Activated naive CD8-positive, alpha-beta T cell treated with anti-CD3 and anti-CD28 coated beads, Interleukin-2, amount 10 ng/mL, durations not matched to agents 7 days and 5 days (primary cell): ENCODE measurements around the gene SCAF1. TPM values are rescaled to one million over a fixed set of nuclear protein-coding genes. Genes with fewer than 3 reads are reported as not detected.

ENCODE experiments used
- ATAC-seq: fragments of 150-1000 bp; cut with Tn5 transposase; one replicate; pipeline ENCODE4 v1.10.0; 2021; ENCODE audit warnings: low read depth, moderate library complexity
- POLR2A ChIA-PET: fragments of 350-600 bp; sonication (Branson Sonifier 250); formaldehyde crosslinking; loops from one replicate; lab custom pipeline; 2021; ENCODE audit warnings: antibody characterized with exemption; lab: Charles Lee
- DNase-seq: peaks from one replicate; pipeline ENCODE4 v3.0.0; 2021
- H3K27ac Mint-ChIP-seq: one replicate; pipeline ENCODE4 v1.8.0; 2022; ENCODE audit warnings: mild to moderate bottlenecking, mixed read lengths
- H3K27me3 Mint-ChIP-seq: one replicate; pipeline ENCODE4 v1.8.0; 2022; ENCODE audit warnings: mild to moderate bottlenecking, moderate library complexity, mixed read lengths
- H3K36me3 Mint-ChIP-seq: one replicate; pipeline ENCODE4 v1.8.0; 2021; ENCODE audit warnings: mild to moderate bottlenecking, mixed read lengths
- H3K4me1 Mint-ChIP-seq: one replicate; pipeline ENCODE4 v1.8.0; 2021; ENCODE audit warnings: mixed read lengths
- H3K4me3 Mint-ChIP-seq: one replicate; pipeline ENCODE4 v1.8.0; 2022; ENCODE audit warnings: mild to moderate bottlenecking, moderate library complexity, mixed read lengths
- H3K9me3 Mint-ChIP-seq: one replicate; pipeline ENCODE4 v1.8.0; 2021; ENCODE audit warnings: mixed read lengths
- total RNA-seq, 2 experiments: library from RNA; stranded (reverse); gene quantifications; one replicate each; pipeline ENCODE4 v1.2.3, GENCODE V29; 2021

Gene SCAF1
- total RNA-seq, 2 experiments from 2014 or later, result 64.7 to 66.9 TPM

- ATAC-seq, result no peak
- Mint-ChIP-seq H3K9me3 (no peaks in the 10 kb centered on the region), H3K36me3 (peaks cover 8% of the 10 kb centered on the region), H3K27me3 (no peaks in the 10 kb centered on the region), H3K4me3 (no peak overlapping the region), H3K4me1 (peaks cover 5% of the 10 kb centered on the region), H3K27ac (no peak overlapping the region)
- DNase-seq, result no peak
- POLR2A ChIA-PET, result interaction anchor here (1.4 kb wide), 1 partner anchor 9 kb away, joined by 6 read pairs; no protein-coding TSS in a partner anchor
These were observed 16.1 kb downstream of the SCAF1 start for GRCh38 chr19:49658139-49658517.

- POLR2A ChIA-PET, result interaction anchor here (1.4 kb wide), 1 partner anchor 10 kb away, joined by 6 read pairs; no protein-coding TSS in a partner anchor
- DNase-seq, result no peak
- H3K27me3 Mint-ChIP-seq, result no peaks in the 10 kb centered on the region
These were observed 16.8 kb downstream of the SCAF1 start for GRCh38 chr19:49658566-49659442.

GRCh38 chr19:49660338-49660961 is 18.4 kb downstream of the SCAF1 start:
- Mint-ChIP-seq H3K27ac (no peak overlapping the region), H3K4me1 (peaks cover 13% of the 10 kb centered on the region), H3K36me3 (peaks cover 8% of the 10 kb centered on the region), H3K4me3 (no peak overlapping the region), H3K27me3 (no peaks in the 10 kb centered on the region), H3K9me3 (no peaks in the 10 kb centered on the region)
- no peak for ATAC-seq
- POLR2A ChIA-PET, result interaction anchor here (1.0 to 1.3 kb wide), 3 partner anchors 12 to 20 kb away, joined by 3 to 5 read pairs (median 3); no protein-coding TSS in a partner anchor
- no peak for DNase-seq

More at GRCh38 chr19:49658566-49659442, 16.8 kb downstream of the SCAF1 start:
- peaks cover 6% of the 10 kb centered on the region for H3K4me1 Mint-ChIP-seq
- peaks cover 8% of the 10 kb centered on the region for H3K36me3 Mint-ChIP-seq
- ATAC-seq, result no peak
- no peaks in the 10 kb centered on the region for H3K9me3 Mint-ChIP-seq
- H3K27ac Mint-ChIP-seq, result no peak overlapping the region
- H3K4me3 Mint-ChIP-seq, result no peak overlapping the region

DNA sequence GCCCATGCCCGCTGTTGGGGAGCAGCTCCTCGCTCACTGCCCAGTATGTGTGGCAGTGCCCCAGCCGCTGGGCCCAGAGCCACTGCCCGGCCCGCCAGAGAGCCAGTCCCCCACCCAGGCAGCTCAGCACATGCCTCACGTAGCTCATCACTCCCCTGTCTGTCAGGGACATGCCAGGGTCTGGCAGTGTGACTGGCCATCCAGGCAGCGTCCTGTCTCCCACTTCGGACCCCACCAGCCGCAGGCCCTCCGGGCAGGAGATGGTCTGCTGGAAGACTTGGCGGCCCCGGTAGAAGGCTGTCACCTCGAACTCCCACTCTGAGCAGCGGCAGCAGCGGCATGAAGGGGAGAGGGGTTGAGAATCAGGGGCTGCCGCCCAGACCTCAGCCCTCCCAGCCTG is 20.0 kb downstream of the SCAF1 start:
- H3K27me3 Mint-ChIP-seq, result no peaks in the 10 kb centered on the region
- ATAC-seq, result no peak
- DNase-seq, result no peak
- H3K4me3 Mint-ChIP-seq, result no peak overlapping the region
- peaks cover 5% of the 10 kb centered on the region for H3K36me3 Mint-ChIP-seq
- peaks cover 17% of the 10 kb centered on the region for H3K4me1 Mint-ChIP-seq
- POLR2A ChIA-PET, result interaction anchor here (1.3 to 3.9 kb wide), 2 partner anchors 19 to 21 kb away, joined by 3 to 46 read pairs; partner anchors contain the start of genes RRAS and SCAF1
- H3K27ac Mint-ChIP-seq, result no peak overlapping the region
- no peaks in the 10 kb centered on the region for H3K9me3 Mint-ChIP-seq

DNA sequence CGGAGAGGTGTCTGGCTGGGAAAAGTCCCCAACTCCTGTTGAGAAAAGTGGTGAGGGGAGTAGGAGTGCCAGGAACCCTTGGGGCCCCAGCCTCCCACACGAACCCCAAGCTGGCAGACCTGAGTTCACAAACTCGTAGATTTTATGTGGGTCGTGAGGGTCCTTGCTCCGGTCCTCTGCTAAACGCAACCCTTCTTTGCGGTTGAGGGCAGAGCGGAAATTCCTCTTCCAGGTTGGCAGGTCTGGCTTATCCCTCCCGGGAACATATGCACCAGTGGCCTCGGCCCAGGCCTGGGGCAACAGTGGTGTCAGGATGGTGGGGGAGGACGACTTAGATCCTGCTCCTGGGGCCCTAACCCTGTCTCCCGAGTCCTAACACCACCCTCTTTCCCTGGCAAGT is 21.2 kb downstream of the SCAF1 start:
- ATAC-seq (no peak), DNase-seq (no peak)
- Mint-ChIP-seq H3K27ac (peak overlapping the region; percentile 93), H3K4me3 (peak overlapping the region; percentile 94), H3K4me1 (peaks cover 23% of the 10 kb centered on the region), H3K36me3 (peaks cover 2% of the 10 kb centered on the region), H3K27me3 (no peaks in the 10 kb centered on the region), H3K9me3 (no peaks in the 10 kb centered on the region)
- POLR2A ChIA-PET, result interaction anchor here (1.2 to 3.9 kb wide), 3 partner anchors 14 to 83 kb away, joined by 3 to 46 read pairs (median 23); partner anchors contain the start of genes NOSIP, PRMT1, RRAS and SCAF1

GRCh38 chr19:49664171-49665035 is 22.4 kb downstream of the SCAF1 start:
- peak overlapping the region; percentile 93 for H3K27ac Mint-ChIP-seq
- POLR2A ChIA-PET, result interaction anchor here (0.6 to 3.9 kb wide), 12 partner anchors 8 to 169 kb away, joined by 3 to 46 read pairs (median 3); partner anchors contain the start of genes NOSIP, PRMT1, PRR12 and PRRG2
- peaks cover 25% of the 10 kb centered on the region for H3K4me1 Mint-ChIP-seq

DNA sequence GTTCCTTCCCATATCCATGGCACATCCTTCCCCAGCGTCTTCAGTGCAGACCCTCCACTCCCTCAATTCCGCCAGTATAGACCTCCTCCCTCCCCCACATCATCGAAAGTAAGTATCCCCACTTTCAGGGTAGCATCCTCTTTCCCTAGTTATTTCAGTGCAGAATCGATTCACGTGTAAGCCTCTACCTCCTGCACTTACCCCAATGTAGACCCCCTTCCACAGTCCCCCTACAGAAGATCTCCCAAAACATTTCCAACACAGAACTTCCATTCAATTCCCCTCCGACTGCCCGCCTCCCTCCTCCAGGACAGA is 23.0 kb downstream of the SCAF1 start:
- no peaks in the 10 kb centered on the region for H3K27me3 Mint-ChIP-seq
- H3K27ac Mint-ChIP-seq, result peak overlapping the region; percentile 93
- peaks cover 2% of the 10 kb centered on the region for H3K36me3 Mint-ChIP-seq
- H3K9me3 Mint-ChIP-seq, result no peaks in the 10 kb centered on the region
- peak overlapping the region; percentile 94 for H3K4me3 Mint-ChIP-seq
- H3K4me1 Mint-ChIP-seq, result peaks cover 25% of the 10 kb centered on the region
- ATAC-seq (no peak), DNase-seq (no peak)
- POLR2A ChIA-PET, result interaction anchor here (0.6 to 3.9 kb wide), 11 partner anchors 9 to 169 kb away, joined by 3 to 46 read pairs (median 3); partner anchors contain the start of genes PRMT1, PRR12, PRRG2 and RCN3

More at GRCh38 chr19:49664171-49665035, 22.4 kb downstream of the SCAF1 start:
- ATAC-seq, result peak; percentile 59
- H3K36me3 Mint-ChIP-seq, result peaks cover 2% of the 10 kb centered on the region
- no peaks in the 10 kb centered on the region for H3K27me3 Mint-ChIP-seq
- peak; percentile 90 for DNase-seq
- no peaks in the 10 kb centered on the region for H3K9me3 Mint-ChIP-seq
- peak overlapping the region; percentile 94 for H3K4me3 Mint-ChIP-seq

DNA sequence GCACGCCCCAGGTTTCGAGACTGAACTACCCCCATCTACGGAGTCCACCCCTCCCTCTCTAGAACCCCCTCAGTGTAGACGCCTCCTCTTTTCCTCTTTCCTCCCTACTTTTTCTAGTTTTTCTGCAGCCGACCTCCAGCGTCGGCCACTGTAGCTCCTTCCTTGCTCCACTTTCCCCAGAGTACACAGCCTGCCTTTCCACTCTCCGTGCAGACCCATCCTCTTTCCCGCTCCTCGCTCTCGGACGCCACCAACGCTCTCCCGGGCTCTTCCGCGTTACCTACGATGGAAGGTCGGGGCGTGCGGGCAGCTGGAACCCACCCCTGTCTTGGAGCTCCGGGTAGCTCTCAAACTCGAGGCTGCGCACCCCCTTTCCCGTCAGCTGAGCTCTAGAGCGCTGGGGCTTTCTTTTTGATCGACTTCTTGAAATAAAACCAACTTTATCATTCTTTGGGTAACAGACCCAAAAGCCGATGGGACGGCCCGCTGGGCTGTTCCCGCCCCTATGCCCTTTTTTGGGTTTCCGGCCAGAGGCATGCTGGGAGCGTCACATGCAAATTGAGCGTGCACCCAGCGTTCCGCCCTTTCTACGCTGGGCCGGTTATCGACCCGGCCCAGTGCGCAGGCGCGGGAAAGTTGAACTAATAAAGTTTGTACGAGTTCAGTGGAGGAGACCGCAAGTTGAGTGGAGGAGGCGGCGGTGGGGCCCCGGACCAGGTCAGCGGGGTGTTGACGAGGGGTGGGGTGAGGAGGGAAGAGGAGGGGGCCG is 23.5 kb downstream of the SCAF1 start, which contains the start of the genes BCL2L12 and IRF3:
Gene BCL2L12, plus strand, starts transcription at position 583 of the 769 bp plus-strand sequence. CDS start 760 bp downstream, outside the sequence.
Gene IRF3, minus strand, starts transcription at position 507 of the 769 bp plus-strand sequence. CDS start 1,019 bp downstream, outside the sequence.
- DNase-seq, result peak; percentile 98
- peak; percentile 84 for ATAC-seq
- Mint-ChIP-seq H3K4me3 (peak within 1 kb of the TSS; percentile 94), H3K27me3 (no peaks in the 10 kb centered on the region), H3K9me3 (no peaks in the 10 kb centered on the region), H3K27ac (peak within 1 kb of the TSS; percentile 93), H3K4me1 (peaks cover 25% of the 10 kb centered on the region), H3K36me3 (peaks cover 2% of the 10 kb centered on the region)
- POLR2A ChIA-PET, result interaction anchor here (0.6 to 3.9 kb wide), 8 partner anchors 9 to 170 kb away, joined by 3 to 46 read pairs (median 4); partner anchors contain the start of genes PRMT1, PRR12, PRRG2 and RCN3

GRCh38 chr19:49666120-49666444 is 24.1 kb downstream of the SCAF1 start:
- Mint-ChIP-seq H3K4me3 (peak overlapping the region; percentile 94), H3K27ac (peak overlapping the region; percentile 93), H3K4me1 (peaks cover 25% of the 10 kb centered on the region), H3K36me3 (peaks cover 2% of the 10 kb centered on the region), H3K27me3 (no peaks in the 10 kb centered on the region), H3K9me3 (no peaks in the 10 kb centered on the region)
- no peak for ATAC-seq
- POLR2A ChIA-PET, result interaction anchor here (1.0 to 3.9 kb wide), 7 partner anchors 10 to 170 kb away, joined by 3 to 46 read pairs (median 4); partner anchors contain the start of genes PRMT1, PRR12, RRAS and SCAF1
- DNase-seq, result no peak

GRCh38 chr19:49667473-49667872 is 25.5 kb downstream of the SCAF1 start:
- Mint-ChIP-seq H3K36me3 (peaks cover 9% of the 10 kb centered on the region), H3K4me1 (peaks cover 32% of the 10 kb centered on the region), H3K4me3 (peak overlapping the region; percentile 94), H3K27ac (peak overlapping the region; percentile 93), H3K27me3 (no peaks in the 10 kb centered on the region), H3K9me3 (no peaks in the 10 kb centered on the region)
- ATAC-seq, result no peak
- POLR2A ChIA-PET, result interaction anchor here (1.2 to 3.5 kb wide), 2 partner anchors 9 to 168 kb away, joined by 4 to 18 read pairs; partner anchors contain the start of gene PRMT1
- DNase-seq, result no peak

GRCh38 chr19:49669516-49669915 is 27.5 kb downstream of the SCAF1 start:
- no peak overlapping the region for H3K4me3 Mint-ChIP-seq
- H3K4me1 Mint-ChIP-seq, result peaks cover 24% of the 10 kb centered on the region
- ATAC-seq, result no peak
- no peak for DNase-seq
- no peaks in the 10 kb centered on the region for H3K9me3 Mint-ChIP-seq
- H3K36me3 Mint-ChIP-seq, result peaks cover 10% of the 10 kb centered on the region
- no peak overlapping the region for H3K27ac Mint-ChIP-seq
- POLR2A ChIA-PET, result interaction anchor here (3.5 kb wide), 1 partner anchor 7 kb away, joined by 18 read pairs; the partner anchor contains the start of gene PRMT1
- H3K27me3 Mint-ChIP-seq, result no peaks in the 10 kb centered on the region
